Spinal cord (tissue), 10 donors: Measurements from ENCODE around the gene GLS. TPM values are rescaled to one million over a fixed set of nuclear protein-coding genes. Genes with fewer than 3 reads are reported as not detected.

Experiments used
- DNase-seq, 6 donors: peaks; one replicate each; pipeline versions ENCODE4 v3.0.0 to v3.0.0-alpha.2; 2013 to 2015; ENCODE audit warnings: low spot score in 6 of 6, low read depth in 4 of 6
- H3K27ac ChIP-seq: one replicate; pipeline ENCODE4 v1.5.1; 2013; ENCODE audit warnings: low read depth, low read length, control low read depth
- H3K27me3 ChIP-seq: one replicate; pipeline ENCODE4 v1.6.1; 2013; ENCODE audit warnings: low read length; ENCODE audit not compliant: control insufficient read depth, insufficient read depth
- H3K36me3 ChIP-seq: one replicate; pipeline ENCODE4 v1.6.1; 2013; ENCODE audit warnings: low read length; ENCODE audit not compliant: control insufficient read depth, insufficient read depth
- H3K4me1 ChIP-seq: one replicate; pipeline ENCODE4 v1.6.1; 2013; ENCODE audit warnings: low read length; ENCODE audit not compliant: control insufficient read depth, insufficient read depth
- H3K4me3 ChIP-seq: one replicate; pipeline ENCODE4 v1.5.1; 2013; ENCODE audit warnings: low read depth, low read length, control low read depth
- H3K9me3 ChIP-seq: one replicate; pipeline ENCODE4 v1.6.1; 2013; ENCODE audit warnings: low read length; ENCODE audit not compliant: control insufficient read depth, insufficient read depth
- WGBS: methylation state at CpG from one replicate; pipeline ENCODE4 v1.1.5; 2013; ENCODE audit warnings: missing lambda C conversion rate; ENCODE audit not compliant: insufficient coverage; 5-methylcytosine and 5-hydroxymethylcytosine counted together
- polyA plus RNA-seq, 2 donors: library from polyadenylated mRNA; unstranded; fragments of 120-200 nt; gene quantifications; one replicate each; pipeline ENCODE4 v1.2.1, GENCODE V29; 2013; ENCODE audit not compliant: insufficient read length in 2 of 2
- total RNA-seq, 2 donors: library from RNA; depleted of rRNA in 1 of 2; stranded (reverse); fragments of 120-200 nt in 1 of 2; fragments of >200 nt in 1 of 2; gene quantifications; one replicate each; pipeline versions ENCODE4 v1.2.3 to v1.2.4, GENCODE V29; 2013 to 2014
- donor health status: healthy.

Gene GLS
- total and polyA plus RNA-seq, 4 donors: 76.4 to 178 (median 81.0) TPM

DNA sequence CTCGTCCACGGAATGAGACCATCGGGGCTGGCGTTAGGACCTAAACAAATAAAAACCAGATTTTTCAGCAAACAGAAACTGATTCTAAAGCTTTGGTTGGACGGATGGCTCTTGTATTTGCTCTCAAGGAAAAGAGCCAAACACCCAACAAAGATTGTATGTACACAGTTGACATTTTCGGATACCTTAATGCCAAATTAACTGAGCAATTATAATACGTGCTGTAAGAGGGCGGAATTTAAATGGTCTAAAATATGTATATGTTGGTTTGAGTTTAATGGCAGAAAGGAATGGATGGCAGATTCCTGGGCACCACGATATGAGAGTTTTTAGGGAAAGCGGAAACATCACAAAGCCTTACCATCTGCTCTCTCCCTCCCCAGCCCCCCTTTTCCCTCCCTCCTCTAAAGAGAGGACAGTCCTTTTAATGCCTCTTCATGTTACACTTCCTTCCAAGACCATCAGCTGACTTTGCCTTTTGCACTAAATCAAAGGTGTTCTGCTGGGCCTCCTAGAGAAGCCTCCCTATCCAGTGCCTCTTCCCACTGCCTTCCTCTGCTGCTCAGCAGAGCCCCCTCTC is 100.1 kb downstream of the GLS start:
- DNase-seq: no peak
- peaks cover 39% of the 10 kb centered on the region for H3K36me3 ChIP-seq
- H3K27me3 ChIP-seq: no peaks in the 10 kb centered on the region
- H3K4me1 ChIP-seq: peaks cover 6% of the 10 kb centered on the region
- no peaks in the 10 kb centered on the region for H3K9me3 ChIP-seq
- 79% methylated on average over 5 of the region's 10 CpGs for WGBS
- H3K4me3 ChIP-seq: no peak overlapping the region
- H3K27ac ChIP-seq: no peak overlapping the region

DNA sequence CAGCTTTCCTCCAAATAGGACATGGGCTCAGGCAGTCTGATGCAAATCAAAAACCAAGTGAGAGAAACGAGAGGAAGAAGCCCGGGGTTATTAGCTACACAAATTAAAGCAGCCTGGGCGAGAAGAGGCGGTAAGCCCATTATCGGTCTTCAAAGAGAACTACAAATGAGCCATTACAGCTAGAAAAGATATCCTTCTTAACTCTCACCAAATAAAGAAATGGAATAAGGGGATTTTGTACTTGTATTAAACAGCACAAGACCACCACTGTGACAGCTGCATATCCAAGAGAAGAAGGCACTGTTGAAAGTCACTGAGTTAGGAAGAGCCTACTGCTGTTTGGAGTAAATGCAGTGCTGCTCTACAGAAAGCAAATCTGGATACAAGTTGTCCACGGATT is 100.7 kb downstream of the GLS start:
- H3K27ac ChIP-seq: no peak overlapping the region
- H3K27me3 ChIP-seq: no peaks in the 10 kb centered on the region
- peaks cover 45% of the 10 kb centered on the region for H3K36me3 ChIP-seq
- peaks cover 6% of the 10 kb centered on the region for H3K4me1 ChIP-seq
- DNase-seq: no peak
- no peak overlapping the region for H3K4me3 ChIP-seq
- no peaks in the 10 kb centered on the region for H3K9me3 ChIP-seq
- WGBS: no CpG with 5 or more reads among the region's 6 CpGs

DNA sequence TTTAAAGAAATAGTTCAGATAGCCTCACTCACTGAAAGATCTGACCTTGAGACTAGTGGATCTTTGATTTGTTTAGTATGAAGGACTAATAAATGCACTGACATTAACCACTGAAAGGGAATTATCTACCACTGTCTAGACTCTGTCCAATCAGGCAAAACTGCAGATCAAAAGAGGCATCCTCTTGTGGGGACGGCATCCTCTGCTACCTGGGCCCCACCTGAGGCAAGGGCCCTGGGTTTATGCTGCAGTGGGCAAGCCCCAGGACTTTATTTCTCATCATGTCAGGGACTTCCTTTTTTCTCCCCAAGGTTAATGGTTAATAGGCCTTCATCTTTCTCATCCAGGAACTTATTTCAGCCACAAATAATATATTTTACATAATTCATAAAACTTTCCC is 101.1 kb downstream of the GLS start:
- no peaks in the 10 kb centered on the region for H3K27me3 ChIP-seq
- peaks cover 49% of the 10 kb centered on the region for H3K36me3 ChIP-seq
- 100% methylated on average over 1 of the region's 1 CpG for WGBS
- no peaks in the 10 kb centered on the region for H3K9me3 ChIP-seq
- DNase-seq: no peak
- H3K4me1 ChIP-seq: peaks cover 6% of the 10 kb centered on the region
- no peak overlapping the region for H3K27ac ChIP-seq
- no peak overlapping the region for H3K4me3 ChIP-seq

DNA sequence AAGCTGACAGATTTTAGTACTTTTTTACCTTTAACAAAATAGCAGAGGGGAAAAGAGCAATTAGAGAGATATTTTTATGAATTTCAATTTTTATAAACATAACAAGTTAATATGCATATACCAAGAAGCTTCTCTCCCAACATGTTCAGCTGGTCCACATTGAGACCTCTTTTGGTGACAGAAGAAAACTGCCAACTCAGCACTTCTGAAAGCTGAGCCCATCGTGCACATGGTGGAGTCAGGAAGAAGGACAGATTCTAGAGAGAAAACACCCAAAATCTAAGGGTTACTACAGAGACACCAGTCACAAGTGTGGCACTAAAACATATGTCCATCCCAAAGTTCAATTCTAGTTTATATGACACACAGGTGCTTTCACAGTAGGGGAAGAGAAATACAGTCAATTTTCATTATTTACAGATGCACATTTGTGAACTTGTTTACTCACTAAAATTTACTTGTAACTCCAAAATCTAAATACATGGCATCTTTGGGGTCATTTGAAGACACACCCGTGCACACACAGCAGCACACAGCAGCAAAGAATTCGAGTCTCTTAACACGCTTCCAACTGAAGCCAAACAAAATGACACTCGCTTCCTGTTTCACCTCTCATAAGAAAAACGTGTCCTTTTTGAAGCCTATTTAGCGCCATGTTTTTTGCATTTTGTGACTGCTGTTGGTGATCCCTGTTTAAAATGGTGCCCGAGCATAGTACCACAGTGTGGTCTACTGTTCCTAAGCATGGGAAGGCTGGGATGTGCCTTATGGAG is 101.8 kb downstream of the GLS start:
- 95% methylated on average over 2 of the region's 8 CpGs for WGBS
- Histone ChIP-seq H3K36me3 (peaks cover 51% of the 10 kb centered on the region), H3K4me1 (peaks cover 6% of the 10 kb centered on the region), H3K4me3 (no peak overlapping the region), H3K27me3 (no peaks in the 10 kb centered on the region), H3K27ac (no peak overlapping the region), H3K9me3 (no peaks in the 10 kb centered on the region)
- DNase-seq: no peak

DNA sequence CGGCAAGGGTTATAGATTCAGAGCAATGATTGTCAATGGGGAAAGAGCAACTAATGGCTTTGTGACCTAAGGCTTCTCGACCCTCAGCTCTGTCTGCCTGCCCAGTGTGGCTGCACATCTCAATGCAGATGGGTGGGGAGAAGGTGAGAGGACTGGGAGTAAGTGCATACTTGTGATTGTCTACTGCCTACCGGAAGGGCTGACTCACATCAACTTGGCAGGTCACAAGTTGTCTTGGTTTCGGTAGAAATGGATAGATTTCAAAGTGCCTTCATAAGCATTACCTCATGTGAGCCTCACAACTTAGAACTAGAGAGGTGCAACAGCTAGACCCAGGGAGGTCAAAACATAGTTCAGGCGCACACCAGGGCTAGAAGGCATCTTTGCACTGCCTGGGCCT is 104.0 kb downstream of the GLS start:
- Histone ChIP-seq H3K9me3 (no peaks in the 10 kb centered on the region), H3K27ac (no peak overlapping the region)
- 94% methylated on average over 3 of the region's 5 CpGs for WGBS

DNA sequence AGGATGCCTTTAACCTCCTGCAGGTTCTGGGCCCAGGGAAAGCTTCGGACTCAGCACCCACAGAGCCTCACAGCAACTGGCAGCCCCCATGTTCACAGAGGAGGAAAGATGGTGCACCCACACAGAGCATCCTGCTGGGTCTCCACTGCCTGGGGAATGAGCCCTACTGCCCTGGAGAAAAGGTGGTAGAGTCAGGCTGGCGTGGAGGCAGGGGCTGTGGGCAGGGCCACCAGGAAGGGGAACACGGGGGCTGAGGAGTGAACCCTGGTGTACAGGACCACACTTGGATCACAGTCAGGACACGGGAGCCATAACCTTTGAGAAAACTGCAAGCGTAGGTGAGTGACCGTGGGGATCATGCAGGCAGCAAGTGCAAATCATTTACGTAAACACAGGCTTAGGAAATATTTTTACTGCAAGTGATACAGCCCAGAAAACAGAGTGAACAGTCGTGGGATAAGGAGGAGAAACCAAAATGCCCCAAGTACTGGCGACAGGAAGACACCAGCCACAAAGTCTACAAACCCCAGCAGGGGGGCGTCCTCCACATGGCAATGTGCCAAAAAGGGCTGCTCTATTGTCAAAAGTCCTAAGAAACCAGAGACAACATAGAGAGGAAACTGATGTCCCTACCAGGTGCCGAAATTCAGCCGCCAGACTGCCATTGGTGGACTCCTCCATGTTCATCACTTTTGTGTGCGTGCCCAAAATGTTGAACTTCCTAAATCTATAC is 105.8 kb downstream of the GLS start:
- Histone ChIP-seq H3K27me3 (no peaks in the 10 kb centered on the region), H3K27ac (no peak overlapping the region), H3K4me1 (no peaks in the 10 kb centered on the region), H3K9me3 (no peaks in the 10 kb centered on the region), H3K36me3 (peaks cover 48% of the 10 kb centered on the region), H3K4me3 (no peak overlapping the region)
- WGBS: 96% methylated on average over 7 of the region's 13 CpGs
- DNase-seq: no peak

More for the DNA sequence above, 104.0 kb downstream of the GLS start:
- no peak for DNase-seq
- no peak overlapping the region for H3K4me3 ChIP-seq
- H3K4me1 ChIP-seq: peaks cover 6% of the 10 kb centered on the region
- H3K27me3 ChIP-seq: no peaks in the 10 kb centered on the region
- H3K36me3 ChIP-seq: peaks cover 58% of the 10 kb centered on the region

DNA sequence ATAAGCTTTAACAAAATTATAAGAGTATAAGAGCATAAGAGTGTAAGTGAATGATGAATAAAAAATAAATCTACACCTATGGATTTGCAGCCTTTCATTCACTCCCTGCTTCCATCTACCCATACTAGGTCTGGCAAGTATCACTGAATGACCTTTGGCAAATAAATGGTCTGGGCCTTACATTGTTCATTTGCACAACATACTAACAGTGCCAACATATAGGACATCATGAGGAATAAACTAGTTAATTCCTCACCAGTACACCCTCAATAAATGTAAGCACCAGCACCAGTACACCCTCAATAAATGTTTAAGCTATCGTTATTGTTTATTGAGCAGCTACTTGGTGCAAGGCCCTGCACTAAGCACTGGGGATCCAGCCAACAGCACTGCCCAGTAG is 106.5 kb downstream of the GLS start:
- Histone ChIP-seq H3K4me1 (no peaks in the 10 kb centered on the region), H3K27me3 (no peaks in the 10 kb centered on the region), H3K9me3 (no peaks in the 10 kb centered on the region), H3K36me3 (peaks cover 44% of the 10 kb centered on the region), H3K27ac (no peak overlapping the region), H3K4me3 (no peak overlapping the region)
- DNase-seq: no peak
- no CpG with 5 or more reads among the region's 1 CpG for WGBS

DNA sequence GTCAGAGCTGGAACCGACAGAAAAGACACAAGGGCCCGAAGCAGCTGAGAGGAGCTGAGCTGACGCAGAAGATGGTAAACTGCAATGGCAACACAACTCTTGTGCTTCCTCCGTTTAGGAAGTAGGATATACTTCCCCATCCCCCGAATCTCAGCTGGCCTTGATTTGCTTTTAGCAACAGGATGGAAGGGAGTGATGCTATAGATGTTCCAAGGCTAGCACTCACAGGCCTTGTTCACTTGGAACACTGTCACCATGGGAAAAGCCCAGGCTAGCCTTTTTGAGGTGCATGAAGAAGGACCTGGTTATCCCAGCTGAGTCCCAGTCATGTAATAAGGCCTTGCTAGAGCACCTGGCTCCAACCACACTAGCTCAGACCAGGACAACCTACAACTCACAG is 107.3 kb downstream of the GLS start:
- Histone ChIP-seq H3K9me3 (no peaks in the 10 kb centered on the region), H3K27me3 (no peaks in the 10 kb centered on the region), H3K27ac (no peak overlapping the region), H3K36me3 (peaks cover 42% of the 10 kb centered on the region), H3K4me1 (no peaks in the 10 kb centered on the region), H3K4me3 (no peak overlapping the region)
- no peak for DNase-seq
- 98% methylated on average over 4 of the region's 5 CpGs for WGBS

DNA sequence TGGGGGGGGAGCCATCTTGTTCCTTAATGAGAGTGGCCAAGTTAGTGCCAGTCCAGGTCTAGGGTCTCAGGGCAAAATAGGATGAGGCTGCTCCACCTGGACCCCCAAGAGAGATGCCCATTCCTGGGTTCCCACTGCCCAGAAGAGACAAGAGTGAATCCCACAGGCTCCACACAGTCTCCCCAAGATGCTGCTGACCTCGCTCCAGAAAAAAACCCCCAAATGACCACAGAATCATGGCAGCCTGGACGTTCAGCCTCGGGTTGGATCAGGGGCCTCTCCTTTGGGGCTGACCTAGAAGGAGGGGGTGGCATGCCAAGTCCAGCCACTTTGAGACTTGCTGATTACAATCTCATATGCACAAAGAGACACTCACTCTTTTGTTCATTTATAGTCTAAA is 108.3 kb downstream of the GLS start:
- WGBS: 96% methylated on average over 3 of the region's 3 CpGs
- H3K9me3 ChIP-seq: no peaks in the 10 kb centered on the region
- H3K27ac ChIP-seq: no peak overlapping the region
- no peak overlapping the region for H3K4me3 ChIP-seq
- no peak for DNase-seq
- H3K27me3 ChIP-seq: no peaks in the 10 kb centered on the region
- no peaks in the 10 kb centered on the region for H3K4me1 ChIP-seq
- H3K36me3 ChIP-seq: peaks cover 44% of the 10 kb centered on the region
